ENCODE measurements around the gene CD209.

CD209 gene

GRCh38 chr19:7759156-7759555, 11.8 kb upstream of the CD209 start:
- TF ChIP-seq, protein P1, sequence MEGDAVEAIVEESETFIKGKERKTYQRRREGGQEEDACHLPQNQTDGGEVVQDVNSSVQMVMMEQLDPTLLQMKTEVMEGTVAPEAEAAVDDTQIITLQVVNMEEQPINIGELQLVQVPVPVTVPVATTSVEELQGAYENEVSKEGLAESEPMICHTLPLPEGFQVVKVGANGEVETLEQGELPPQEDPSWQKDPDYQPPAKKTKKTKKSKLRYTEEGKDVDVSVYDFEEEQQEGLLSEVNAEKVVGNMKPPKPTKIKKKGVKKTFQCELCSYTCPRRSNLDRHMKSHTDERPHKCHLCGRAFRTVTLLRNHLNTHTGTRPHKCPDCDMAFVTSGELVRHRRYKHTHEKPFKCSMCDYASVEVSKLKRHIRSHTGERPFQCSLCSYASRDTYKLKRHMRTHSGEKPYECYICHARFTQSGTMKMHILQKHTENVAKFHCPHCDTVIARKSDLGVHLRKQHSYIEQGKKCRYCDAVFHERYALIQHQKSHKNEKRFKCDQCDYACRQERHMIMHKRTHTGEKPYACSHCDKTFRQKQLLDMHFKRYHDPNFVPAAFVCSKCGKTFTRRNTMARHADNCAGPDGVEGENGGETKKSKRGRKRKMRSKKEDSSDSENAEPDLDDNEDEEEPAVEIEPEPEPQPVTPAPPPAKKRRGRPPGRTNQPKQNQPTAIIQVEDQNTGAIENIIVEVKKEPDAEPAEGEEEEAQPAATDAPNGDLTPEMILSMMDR (IDR thresholded peaks at IDR 0.05): no peak
- DNase-seq: no peak
- no peaks in the 10 kb centered on the region for H3K4me1 ChIP-seq
- H3K27me3 ChIP-seq: peaks cover 0 to 14% of the 10 kb centered on the region in 2 donors
- no peak overlapping the region for H3K27ac ChIP-seq
- intact Hi-C loops (cut with DNase I; ENCODE audit: low total_unique reads): no loop called here
- H3K4me3 ChIP-seq: no peak overlapping the region
- H3K36me3 ChIP-seq: no peaks in the 10 kb centered on the region
- peaks cover 6 to 42% (median 37%) of the 10 kb centered on the region in 3 donors for H3K9me3 ChIP-seq

DNA sequence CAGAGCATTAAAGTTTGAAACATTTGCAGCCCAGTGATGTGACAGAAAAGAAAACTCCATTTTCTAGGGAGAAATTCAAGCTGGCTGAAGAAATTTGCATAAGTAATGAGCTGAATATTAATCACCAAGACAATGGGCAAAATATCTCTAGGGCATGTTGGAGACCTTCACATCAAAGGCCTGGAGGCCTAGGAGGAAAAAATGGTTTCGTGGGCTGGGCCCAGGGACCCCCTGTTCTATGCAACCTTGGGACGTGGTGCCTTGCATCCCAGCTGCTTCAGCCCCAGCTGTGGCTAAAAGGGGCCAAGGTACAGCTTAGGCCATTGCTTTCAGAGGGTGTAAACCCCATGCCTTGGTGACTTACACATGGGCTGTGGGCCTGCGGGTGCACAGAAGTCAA, 10.0 kb upstream of the CD209 start:
- Histone ChIP-seq H3K4me1 (no peaks in the 10 kb centered on the region), H3K9me3 (peaks cover 6 to 42% (median 37%) of the 10 kb centered on the region in 3 donors), H3K4me3 (no peak overlapping the region), H3K36me3 (no peaks in the 10 kb centered on the region), H3K27me3 (peaks cover 0 to 10% of the 10 kb centered on the region in 2 donors), H3K27ac (no peak overlapping the region)
- intact Hi-C loops (cut with DNase I; ENCODE audit: low total_unique reads): no loop called here
- DNase-seq: no peak
- TF ChIP-seq, protein P1 (IDR thresholded peaks at IDR 0.05): no peak

- H3K9me3 ChIP-seq: peaks cover 6 to 42% (median 37%) of the 10 kb centered on the region in 3 donors
- TF ChIP-seq, protein P1 (IDR thresholded peaks at IDR 0.05): no peak
- peaks cover 0 to 9% of the 10 kb centered on the region in 2 donors for H3K27me3 ChIP-seq
- H3K4me3 ChIP-seq: no peak overlapping the region
- intact Hi-C loops (cut with DNase I; ENCODE audit: low total_unique reads): no loop called here
- no peak overlapping the region for H3K27ac ChIP-seq
- no peaks in the 10 kb centered on the region for H3K4me1 ChIP-seq
- no peaks in the 10 kb centered on the region for H3K36me3 ChIP-seq
- no peak for DNase-seq
These were observed 8.9 kb upstream of the CD209 start for GRCh38 chr19:7756258-7756657.

DNA sequence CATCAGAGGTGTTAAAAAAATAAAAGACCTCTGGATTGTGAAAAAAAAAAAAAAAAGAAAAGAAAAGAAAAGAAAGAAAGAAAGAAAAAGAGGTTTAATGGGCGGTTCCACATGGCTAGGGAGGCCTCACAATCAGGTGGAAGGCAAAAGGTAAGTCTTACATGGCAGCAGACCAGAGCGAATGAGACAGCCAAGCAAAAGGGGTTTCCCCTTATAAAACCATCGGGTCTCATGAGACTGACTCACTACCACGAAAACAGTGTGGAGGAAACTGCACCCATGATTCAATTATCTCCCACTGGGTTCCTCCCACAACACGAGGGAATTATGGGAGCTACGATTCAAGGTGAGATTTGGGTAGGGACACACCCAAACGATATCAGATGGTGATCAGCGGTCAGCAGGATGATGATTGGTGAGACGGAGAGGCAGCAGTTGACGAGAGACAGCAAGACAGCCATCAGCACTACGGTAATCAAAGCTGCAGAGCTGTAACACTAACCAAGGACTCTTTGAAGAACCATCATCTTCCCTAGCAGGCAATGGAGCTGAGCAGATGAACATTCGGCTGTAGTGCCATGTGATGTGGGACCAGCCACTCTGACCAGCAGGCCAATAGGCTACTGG, 3.9 kb upstream of the CD209 start:
- Histone ChIP-seq H3K27ac (no peak overlapping the region), H3K36me3 (no peaks in the 10 kb centered on the region), H3K4me1 (no peaks in the 10 kb centered on the region), H3K9me3 (peaks cover 1 to 6% (median 2%) of the 10 kb centered on the region in 3 donors), H3K27me3 (peaks cover 0 to 17% of the 10 kb centered on the region in 2 donors), H3K4me3 (no peak overlapping the region)
- intact Hi-C loops (cut with DNase I; ENCODE audit: low total_unique reads): no loop called here
- DNase-seq: peak in 1 of 2 donors; percentile 10
- TF ChIP-seq, protein P1 (IDR thresholded peaks at IDR 0.05): no peak

GRCh38 chr19:7748756-7749155, 1.4 kb upstream of the CD209 start:
- DNase-seq: no peak
- H3K27ac ChIP-seq: no peak overlapping the region
- no peak overlapping the region for H3K4me3 ChIP-seq
- TF ChIP-seq, protein P1 (IDR thresholded peaks at IDR 0.05): no peak
- no peaks in the 10 kb centered on the region for H3K4me1 ChIP-seq
- no peaks in the 10 kb centered on the region for H3K36me3 ChIP-seq
- H3K27me3 ChIP-seq: peaks cover 0 to 20% of the 10 kb centered on the region in 2 donors
- no peaks in the 10 kb centered on the region for H3K9me3 ChIP-seq
- intact Hi-C loops (cut with DNase I; ENCODE audit: low total_unique reads): no loop called here
